GM19099 (cell line): Measurements from ENCODE around the gene MED17.

ENCODE experiments used
- POLR2A ChIP-seq: IDR thresholded peaks from 3 replicates; pipeline ENCODE4 v1.6.1; 2011; ENCODE audit warnings: low read depth; ENCODE audit not compliant: insufficient read length; ENCODE audit errors: extremely low read depth

Gene MED17

DNA sequence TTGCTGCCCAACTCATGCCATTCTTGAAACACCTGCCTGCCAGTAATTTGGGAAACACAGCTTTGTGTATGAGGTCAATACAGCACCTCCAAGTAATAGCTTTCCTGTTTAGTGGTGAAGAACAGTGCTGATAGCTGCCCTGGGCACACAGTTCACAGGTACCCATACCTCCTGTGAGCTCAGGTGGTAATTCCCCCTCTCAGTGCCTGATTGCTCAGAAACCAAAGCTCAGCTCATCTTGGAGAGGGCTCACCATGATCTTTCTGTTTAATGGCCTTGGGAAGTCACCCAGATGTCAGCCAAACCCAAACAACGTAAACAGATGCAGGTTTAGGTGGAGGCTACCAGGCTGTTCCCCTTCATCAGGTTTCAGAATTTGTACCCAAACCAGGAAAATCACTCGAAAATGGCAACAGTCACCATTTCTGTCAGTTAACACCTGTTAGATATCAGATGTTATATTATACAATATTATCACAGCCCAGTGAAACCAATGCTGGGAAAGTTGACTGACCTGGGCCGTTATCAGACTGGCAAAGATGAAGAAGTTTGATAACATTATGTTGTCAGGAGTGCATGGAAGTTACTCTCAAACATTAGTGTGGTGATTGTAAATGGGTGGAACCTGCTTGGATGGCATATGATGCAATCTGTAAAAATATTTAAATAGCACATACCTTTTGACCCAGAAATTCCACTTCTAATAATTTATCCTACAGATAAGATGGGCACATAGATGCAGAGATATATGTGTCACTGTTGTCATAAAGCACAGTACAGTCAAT lies 47.5 kb downstream of the MED17 start:
- no peak for TF ChIP-seq POLR2A

GRCh38 chr11:93832780-93833179 lies 48.7 kb downstream of the MED17 start:
- no peak for TF ChIP-seq POLR2A

GRCh38 chr11:93838967-93839366 lies 54.9 kb downstream of the MED17 start:
- no peak for TF ChIP-seq POLR2A

GRCh38 chr11:93840180-93840579 lies 56.1 kb downstream of the MED17 start:
- no peak for TF ChIP-seq POLR2A

GRCh38 chr11:93840981-93841380 lies 56.9 kb downstream of the MED17 start:
- no peak for TF ChIP-seq POLR2A

- TF ChIP-seq POLR2A, result no peak
Measured at GRCh38 chr11:93841446-93841845, 57.4 kb downstream of the MED17 start.

GRCh38 chr11:93842034-93842433 lies 58.0 kb downstream of the MED17 start:
- no peak for TF ChIP-seq POLR2A

DNA sequence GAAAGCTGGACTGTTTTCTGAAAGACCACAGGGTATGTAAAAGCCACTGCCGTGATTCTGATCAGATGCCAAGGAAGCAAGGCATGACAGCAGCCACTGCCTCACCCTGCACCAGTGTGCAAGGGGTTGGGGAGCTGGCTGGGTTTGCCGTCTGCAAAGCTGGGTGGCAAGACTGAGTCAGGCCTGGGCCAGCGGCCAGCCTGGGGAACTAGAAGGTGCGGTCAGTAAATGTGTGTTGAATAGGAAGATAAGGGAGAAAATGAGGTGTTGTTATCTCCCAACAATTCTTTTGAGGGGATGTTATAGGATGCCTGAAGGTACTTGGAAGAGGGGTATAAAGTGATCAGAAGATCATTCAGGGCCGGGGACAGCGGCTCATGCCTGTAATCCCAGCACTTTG lies 58.4 kb downstream of the MED17 start:
- no peak for TF ChIP-seq POLR2A

DNA sequence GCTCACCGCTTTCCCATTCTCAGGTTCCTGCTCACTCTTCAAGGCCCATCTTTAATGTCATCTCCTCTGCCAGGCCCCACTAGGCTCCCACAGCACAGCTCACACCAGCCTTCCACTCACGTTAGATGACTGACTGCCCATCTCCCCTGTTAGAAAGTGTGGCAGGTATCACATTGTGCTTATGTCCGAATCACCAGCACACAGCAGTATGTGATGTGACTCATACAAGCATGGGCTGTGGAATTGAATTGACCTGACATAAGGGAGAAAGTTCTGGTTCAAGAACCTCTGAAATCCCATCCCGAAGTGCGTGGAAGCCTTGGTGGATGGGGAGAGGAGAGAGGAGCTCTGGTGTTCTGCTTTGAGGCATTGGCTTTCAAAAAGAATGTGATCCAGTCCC lies 59.8 kb downstream of the MED17 start:
- no peak for TF ChIP-seq POLR2A

DNA sequence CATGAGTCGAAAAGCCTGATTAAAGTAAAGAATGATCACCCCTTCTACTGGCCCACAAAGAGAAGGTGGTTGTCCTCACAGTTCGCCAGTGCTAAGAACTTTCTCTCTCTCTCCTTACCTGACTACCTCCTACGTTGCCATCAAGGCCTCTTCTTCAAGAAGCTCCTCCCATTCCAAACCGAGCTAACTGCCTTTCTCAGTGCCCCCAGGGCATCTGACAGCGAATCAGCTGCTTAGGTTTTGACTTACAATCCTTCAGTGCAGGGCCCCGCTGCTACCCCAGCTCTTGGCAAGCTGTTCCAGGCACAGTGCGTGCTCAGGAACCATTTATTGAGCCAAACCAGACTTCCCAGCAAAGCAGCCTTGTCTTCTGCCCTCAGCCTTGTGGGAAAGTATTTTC lies 60.5 kb downstream of the MED17 start:
- no peak for TF ChIP-seq POLR2A

- TF ChIP-seq POLR2A, result no peak
Measured at GRCh38 chr11:93845181-93846092, 61.4 kb downstream of the MED17 start.

DNA sequence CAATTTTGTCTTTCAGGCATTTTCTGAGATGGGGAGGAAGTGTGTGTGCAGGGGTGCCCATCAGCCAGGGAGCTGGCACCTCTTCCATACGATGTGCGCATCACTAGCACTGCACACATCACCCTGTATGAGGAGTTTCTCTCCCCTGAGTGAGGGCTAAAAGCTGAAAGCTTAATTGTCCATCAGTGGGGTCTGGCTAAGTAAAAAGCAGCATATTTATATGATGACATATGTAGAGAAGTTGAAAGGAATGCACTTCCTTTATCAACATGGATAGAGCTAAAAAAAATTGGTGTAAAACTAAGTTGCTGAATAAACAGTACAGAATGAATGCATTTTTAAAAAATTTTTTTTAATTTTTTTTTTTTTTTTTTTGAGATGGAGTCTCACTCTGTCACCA lies 62.3 kb downstream of the MED17 start:
- no peak for TF ChIP-seq POLR2A

DNA sequence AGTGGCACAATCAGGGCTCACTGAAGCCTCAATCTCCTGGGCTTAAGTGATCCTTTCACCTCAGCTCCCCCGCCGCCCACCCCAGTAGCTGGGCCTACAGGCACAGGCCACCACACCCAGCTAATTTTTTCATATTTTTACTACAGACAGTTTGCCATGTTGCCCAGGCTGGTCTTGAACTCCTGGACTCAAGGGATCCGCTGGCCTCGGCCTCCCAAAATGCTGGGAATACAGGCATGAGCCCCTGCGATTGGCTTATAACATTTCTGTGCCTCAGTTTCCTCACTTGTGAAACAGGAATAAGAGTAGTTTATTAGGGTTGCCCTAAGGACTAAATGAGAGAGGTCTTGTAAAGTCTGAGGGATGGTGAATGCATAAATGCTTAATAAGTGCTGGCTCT lies 65.1 kb downstream of the MED17 start:
- TF ChIP-seq POLR2A, result no peak

GRCh38 chr11:93849751-93850593 lies 65.9 kb downstream of the MED17 start:
- TF ChIP-seq POLR2A, result no peak

- TF ChIP-seq POLR2A, result no peak
Measured at GRCh38 chr11:93850594-93851018, 66.5 kb downstream of the MED17 start, which contains the start of gene VSTM5. Gene VSTM5, minus strand, starts transcription at chr11:93850618. Its CDS starts 116 bp downstream, at chr11:93850502.
